Suprapubic skin (tissue), 4 donors: ENCODE results near the gene CLCN2. TPM values are rescaled to one million over a fixed set of nuclear protein-coding genes. Genes with fewer than 3 reads are reported as not detected.

Source experiments
- DNase-seq, 2 donors: peaks; one replicate each; pipeline ENCODE4 v3.0.0-alpha.2; 2019; ENCODE audit warnings: low spot score in 2 of 2
- H3K27ac ChIP-seq: fragments of 200-600 bp; sonication (generic); one replicate; pipeline ENCODE4 v1.5.1; 2019
- H3K27me3 ChIP-seq: fragments of 200-600 bp; sonication (generic); one replicate; pipeline ENCODE4 v1.5.1; 2019
- H3K36me3 ChIP-seq: fragments of 200-600 bp; sonication (generic); one replicate; pipeline ENCODE4 v1.5.1; 2019
- H3K4me1 ChIP-seq: fragments of 200-600 bp; sonication (generic); one replicate; pipeline ENCODE4 v1.5.1; 2019
- H3K4me3 ChIP-seq: fragments of 200-600 bp; sonication (generic); one replicate; pipeline ENCODE4 v1.5.1; 2019; ENCODE audit warnings: mild to moderate bottlenecking
- H3K9me3 ChIP-seq: fragments of 200-600 bp; sonication (generic); one replicate; pipeline ENCODE4 v1.5.1; 2019
- CTCF ChIP-seq, 2 donors: fragments of 200-600 bp in 1 of 2; fragments of 450-650 bp in 1 of 2; sonication (generic) in 1 of 2; IDR thresholded peaks; one replicate each; pipeline ENCODE4 v1.5.1; 2016 to 2019; ENCODE audit warnings: antibody characterized with exemption in 2 of 2, mild to moderate bottlenecking in 1 of 2, moderate library complexity in 1 of 2
- EP300 ChIP-seq: sonication (generic); formaldehyde crosslinking; IDR thresholded peaks from one replicate; pipeline ENCODE4 v1.6.1; 2017; ENCODE audit warnings: antibody characterized with exemption
- POLR2A ChIP-seq, 2 donors: fragments of 450-650 bp; IDR thresholded peaks; one replicate each; pipeline ENCODE4 v1.6.1; 2017; ENCODE audit warnings: antibody characterized with exemption in 2 of 2, mild to moderate bottlenecking in 2 of 2, moderate library complexity in 2 of 2
- POLR2AphosphoS5 ChIP-seq, 3 donors: sonication (generic); formaldehyde crosslinking; IDR thresholded peaks; one replicate each; pipeline ENCODE4 v1.6.1; 2017; ENCODE audit warnings: antibody characterized with exemption in 3 of 3
- WGBS: methylation state at CpG from one replicate; pipeline ENCODE4 v1.1.5; 2018; 5-methylcytosine and 5-hydroxymethylcytosine counted together
- total RNA-seq, 4 donors: library from RNA; depleted of rRNA; stranded (reverse); fragments of >200 nt; gene quantifications; one replicate each; pipeline ENCODE4 v1.1.0, GENCODE V29; 2016

Gene CLCN2
- total RNA-seq, 4 donors from 2014 or later: 2.1 to 7.9 (median 3.5) TPM

- Histone ChIP-seq H3K36me3 (peaks cover 4% of the 10 kb centered on the region), H3K4me3 (peak overlapping the region; percentile 50), H3K27me3 (peaks cover 33% of the 10 kb centered on the region), H3K4me1 (peaks cover 24% of the 10 kb centered on the region), H3K9me3 (no peaks in the 10 kb centered on the region), H3K27ac (peak overlapping the region; percentile 19)
- no peak for TF ChIP-seq CTCF (IDR thresholded peaks at IDR 0.05)
- no peak for TF ChIP-seq POLR2A (IDR thresholded peaks at IDR 0.05)
- no peak for TF ChIP-seq EP300
- WGBS: 7% methylated on average over 9 of the region's 42 CpGs
- peak in 1 of 2 donors; percentile 69 for DNase-seq
Measured at GRCh38 chr3:184380627-184381260, 19.3 kb upstream of the CLCN2 start.

- no CpG with 5 or more reads among the region's 62 CpGs for WGBS
- TF ChIP-seq POLR2AphosphoS5 (IDR thresholded peaks at IDR 0.05): no peak
- no peak for TF ChIP-seq CTCF (IDR thresholded peaks at IDR 0.05)
- no peak for TF ChIP-seq POLR2A (IDR thresholded peaks at IDR 0.05)
- TF ChIP-seq EP300: no peak
- peaks cover 33% of the 10 kb centered on the region for H3K27me3 ChIP-seq
- peak overlapping the region; percentile 50 for H3K4me3 ChIP-seq
- peak in 1 of 2 donors; percentile 81 for DNase-seq
- no peaks in the 10 kb centered on the region for H3K9me3 ChIP-seq
- H3K36me3 ChIP-seq: peaks cover 4% of the 10 kb centered on the region
- H3K4me1 ChIP-seq: peaks cover 24% of the 10 kb centered on the region
- peak overlapping the region; percentile 19 for H3K27ac ChIP-seq
Measured at GRCh38 chr3:184380185-184380626, 18.8 kb upstream of the CLCN2 start.

GRCh38 chr3:184379358-184380184, 18.2 kb upstream of the CLCN2 start, which contains the start of gene CHRD:
Gene CHRD (plus strand): TSS chr3:184380054. CDS start chr3:184380319, 265 bp downstream.
- Histone ChIP-seq H3K36me3 (no peaks in the 10 kb centered on the region), H3K27me3 (peaks cover 33% of the 10 kb centered on the region), H3K27ac (peak within 1 kb of the TSS; percentile 77), H3K4me1 (peaks cover 24% of the 10 kb centered on the region), H3K9me3 (no peaks in the 10 kb centered on the region), H3K4me3 (peak within 1 kb of the TSS; percentile 50)
- TF ChIP-seq POLR2AphosphoS5 (IDR thresholded peaks at IDR 0.05) (no peak), POLR2A (IDR thresholded peaks at IDR 0.05) (no peak), EP300 (no peak), CTCF (IDR thresholded peaks at IDR 0.05) (no peak)
- 38% methylated on average over 15 of the region's 71 CpGs for WGBS
- DNase-seq: peak; percentile 74 to 77

- Histone ChIP-seq H3K27ac (peak overlapping the region; percentile 77), H3K4me3 (peak overlapping the region; percentile 50), H3K9me3 (no peaks in the 10 kb centered on the region), H3K4me1 (peaks cover 24% of the 10 kb centered on the region), H3K27me3 (peaks cover 33% of the 10 kb centered on the region), H3K36me3 (no peaks in the 10 kb centered on the region)
- TF ChIP-seq CTCF (IDR thresholded peaks at IDR 0.05) (no peak), EP300 (no peak), POLR2A (IDR thresholded peaks at IDR 0.05) (no peak), POLR2AphosphoS5 (IDR thresholded peaks at IDR 0.05) (no peak)
- no peak for DNase-seq
- 71% methylated on average over 10 of the region's 10 CpGs for WGBS
Measured at GRCh38 chr3:184378651-184379357, 17.4 kb upstream of the CLCN2 start.
